Measurements from ENCODE around the gene ABHD8. TPM values are rescaled to one million over a fixed set of nuclear protein-coding genes. Genes with fewer than 3 reads are reported as not detected.
A peak's percentile ranks its signal among the peaks of the same experiment; 100 is the strongest.

The ABHD8 gene
- total and polyA plus RNA-seq, 2 of the 4 experiments (the other 2 are of a cell fraction): 3.9 to 10.2 TPM

GRCh38 chr19:17302391-17303166 is 646 bp downstream of the ABHD8 start:
- Histone ChIP-seq H3K23ac (ENCODE audit: low read depth, low read length) (no peak overlapping the region), H3K4ac (ENCODE audit: low read depth, low read length) (peak overlapping the region; percentile 19; the same call in 1 of the 2 replicates), H3K56ac (ENCODE audit: extremely low read depth, insufficient read depth, low read length) (no peak overlapping the region), H2BK20ac (ENCODE audit: low read depth, low read length) (no peak overlapping the region), H3K14ac (replicated peaks; ENCODE audit: low read depth, low read length) (peak overlapping the region; percentile 37; the same call in 1 of the 2 replicates), H4K20me1 (ENCODE audit: insufficient read depth, low read length) (no peaks in the 10 kb centered on the region), H4K5ac (ENCODE audit: low read depth, low read length) (no peak overlapping the region), H2BK120ac (ENCODE audit: low read depth, low read length) (0 out of 2 replicates have a peak overlapping the region, but pooled peaks have one; percentile 3), H3K4me3 (ENCODE audit: insufficient read depth, low read depth, low read length) (peak overlapping the region; percentile 61), H3K9ac (ENCODE audit: low read depth, low read length) (peak overlapping the region; percentile 35), H4K91ac (ENCODE audit: insufficient read depth, low read depth, low read length) (peak overlapping the region; percentile 49; the same call in 1 of the 2 replicates), H3K27me3 (ENCODE audit: control insufficient read depth, insufficient read depth, low read length) (no peaks in the 10 kb centered on the region), H2AFZ (replicated peaks; ENCODE audit: low read length, poor library complexity) (peak overlapping the region; percentile 90), H2BK15ac (ENCODE audit: low read depth, low read length) (no peak overlapping the region), H3K4me2 (ENCODE audit: low read depth, low read length) (peak overlapping the region; percentile 90), H3K36me3 (ENCODE audit: control insufficient read depth, insufficient read depth, low read length) (peaks cover 8% of the 10 kb centered on the region), H2BK5ac (ENCODE audit: low read depth, low read length, poor library complexity, severe bottlenecking) (peak overlapping the region; percentile 31), H3K79me1 (ENCODE audit: low read depth in 1 of 2, low read length in 2 of 2) (peaks cover 14 to 44% of the 10 kb centered on the region in 2 experiments), H2AK9ac (replicated peaks; ENCODE audit: low read depth, low read length, poor library complexity) (peak overlapping the region; percentile 90), H3K18ac (ENCODE audit: low read depth, low read length) (no peak overlapping the region), H2AK5ac (ENCODE audit: low read depth, low read length) (peak overlapping the region; percentile 24; the same call in 1 of the 2 replicates), H3K27ac (ENCODE audit: insufficient read depth, low read length) (peak overlapping the region; percentile 11), H4K8ac (ENCODE audit: low read depth in 2 of 2, low read length in 2 of 2) (peak overlapping the region; percentile 21 to 36; a peak in 2 of 4 replicates), H3K9me1 (ENCODE audit: insufficient read depth, low read length) (peaks cover 14% of the 10 kb centered on the region), H3K9me3 (ENCODE audit: control insufficient read depth, insufficient read depth, low read length) (peaks cover 4% of the 10 kb centered on the region), H3K4me1 (ENCODE audit: control insufficient read depth, insufficient read depth, low read length) (peaks cover 8% of the 10 kb centered on the region)
- in situ Hi-C loops (cut with MboI; ENCODE audit: low sequenced_read_pairs): no loop called here
- ChIA-PET POLR2A (ENCODE audit: unreplicated experiment) (no interaction called here), CTCF (no interaction called here)
- dilution Hi-C loops (cut with HindIII; ENCODE audit: low sequenced_read_pairs, unreplicated experiment): no loop called here
- DNase-seq: no peak
- WGBS, 2 experiments (ENCODE audit: extremely low coverage in 2 of 2, insufficient read length in 1 of 2): 10% methylated on average over 17 of the region's 29 CpGs; no CpG with 5 or more reads in 1 of the 2 experiments
- intact Hi-C loops (cut with micrococcal nuclease): loop anchor here (1.0 kb wide), 1 partner anchor 10 kb away; no protein-coding TSS in a partner anchor
- BruUV-seq (replicated peaks): no TSS peak
- no peak for ATAC-seq (ENCODE audit: low read depth)
- TF ChIP-seq CTCF (conservative IDR thresholded peaks at IDR 0.05; ENCODE audit: low read depth, low read length): no peak
- no peak for TF ChIP-seq BHLHE40 (IDR thresholded peaks at IDR 0.05; ENCODE audit: low read depth, low read length)
- no peak for TF ChIP-seq SMC3 (IDR thresholded peaks at IDR 0.05; ENCODE audit: low read depth, low read length)
- TF ChIP-seq RFX5 (IDR thresholded peaks at IDR 0.05; ENCODE audit: low read depth, low read length): no peak
- no peak for TF ChIP-seq MXI1 (IDR thresholded peaks at IDR 0.05; ENCODE audit: borderline replicate concordance, low read depth, low read length)
- no peak for TF ChIP-seq RAD21 (IDR thresholded peaks at IDR 0.05; ENCODE audit: low read length)
- no peak for TF ChIP-seq RCOR1 (IDR thresholded peaks at IDR 0.05; ENCODE audit: insufficient replicate concordance, low read length)
- TF ChIP-seq CHD1 (IDR thresholded peaks at IDR 0.05; ENCODE audit: low read depth, low read length): no peak
- TF ChIP-seq NFE2L2 (IDR thresholded peaks at IDR 0.05; ENCODE audit: low read depth, low read length): no peak
- no peak for TF ChIP-seq CEBPB (IDR thresholded peaks at IDR 0.05; ENCODE audit: low read depth, low read length)
- no peak for TF ChIP-seq MAZ (IDR thresholded peaks at IDR 0.05; ENCODE audit: borderline replicate concordance, low read depth, low read length)
- no peak for TF ChIP-seq POLR2A (IDR thresholded peaks at IDR 0.05; ENCODE audit: low read depth, low read length)

All from IMR-90 (cell line).